CD4-positive, alpha-beta T cell treated with Interleukin-10 for 1 hour (primary cell): Measurements from ENCODE around the gene VAPB.

ENCODE experiments used
- DNase-seq: peaks from one replicate; pipeline ENCODE4 v3.0.0-alpha.2; 2020

The VAPB gene

GRCh38 chr20:58438970-58439808, 50.2 kb downstream of the VAPB start:
- no peak for DNase-seq

- DNase-seq = no peak
These were observed 51.2 kb downstream of the VAPB start for GRCh38 chr20:58440021-58440767.

DNA sequence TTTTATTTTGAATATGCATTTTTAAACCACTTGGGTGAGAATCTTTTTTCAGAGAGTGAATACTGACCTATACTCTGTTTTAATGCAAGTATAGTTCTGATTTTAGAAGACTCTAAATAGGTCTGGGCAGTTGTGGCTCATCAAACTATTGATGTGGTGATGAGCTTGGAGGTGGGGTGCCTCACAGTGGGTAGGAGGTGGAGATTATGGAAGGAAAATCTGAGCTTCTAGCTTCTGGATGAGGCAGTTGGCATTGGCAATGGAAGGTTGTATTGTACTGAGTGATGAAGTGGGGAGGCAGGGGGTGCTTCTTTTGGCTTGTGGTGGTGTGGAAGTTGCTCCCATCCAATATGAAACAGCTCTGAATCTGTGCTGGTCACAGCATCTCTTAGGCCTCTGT, 52.7 kb downstream of the VAPB start:
- DNase-seq = no peak

DNA sequence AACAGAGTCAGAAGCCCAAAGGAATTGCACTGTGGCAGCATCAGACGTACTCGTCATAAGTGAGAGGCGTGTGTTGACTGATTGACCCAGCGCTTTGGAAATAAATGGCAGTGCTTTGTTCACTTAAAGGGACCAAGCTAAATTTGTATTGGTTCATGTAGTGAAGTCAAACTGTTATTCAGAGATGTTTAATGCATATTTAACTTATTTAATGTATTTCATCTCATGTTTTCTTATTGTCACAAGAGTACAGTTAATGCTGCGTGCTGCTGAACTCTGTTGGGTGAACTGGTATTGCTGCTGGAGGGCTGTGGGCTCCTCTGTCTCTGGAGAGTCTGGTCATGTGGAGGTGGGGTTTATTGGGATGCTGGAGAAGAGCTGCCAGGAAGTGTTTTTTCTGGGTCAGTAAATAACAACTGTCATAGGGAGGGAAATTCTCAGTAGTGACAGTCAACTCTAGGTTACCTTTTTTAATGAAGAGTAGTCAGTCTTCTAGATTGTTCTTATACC, 55.8 kb downstream of the VAPB start:
- no peak for DNase-seq

DNA sequence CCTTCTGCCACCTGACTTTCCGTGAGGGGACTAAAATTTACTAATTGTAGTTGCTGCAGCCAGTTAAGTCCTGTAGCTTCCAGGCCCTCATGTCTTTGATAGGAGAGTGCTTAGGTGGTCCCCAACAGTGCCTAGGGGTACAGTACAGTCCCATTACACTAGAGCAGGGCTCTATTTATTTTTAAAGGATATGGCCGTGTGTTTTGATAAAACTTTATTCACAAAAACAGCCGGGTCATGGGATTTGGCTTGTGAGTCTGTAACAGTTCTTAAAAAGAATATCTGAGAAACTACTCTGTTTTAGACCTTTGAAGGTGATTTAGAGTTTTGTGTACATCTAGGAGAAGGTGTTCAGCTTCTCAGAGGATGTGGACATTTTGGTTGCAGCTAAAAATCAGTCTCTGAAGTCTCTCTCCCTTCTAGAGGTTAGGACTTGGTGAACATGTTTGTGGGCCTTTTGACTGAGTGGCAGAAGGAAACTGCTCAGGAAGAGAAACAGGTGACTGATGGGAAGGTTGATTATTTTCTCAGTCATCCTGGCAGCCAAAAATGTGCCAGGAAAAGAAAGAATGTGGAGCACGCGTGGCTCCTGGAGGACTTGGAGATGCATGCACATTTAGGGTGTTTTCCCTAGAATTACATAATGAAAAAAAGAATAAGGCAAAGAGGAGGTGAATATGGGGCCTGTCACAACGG, 57.4 kb downstream of the VAPB start:
- no peak for DNase-seq

DNA sequence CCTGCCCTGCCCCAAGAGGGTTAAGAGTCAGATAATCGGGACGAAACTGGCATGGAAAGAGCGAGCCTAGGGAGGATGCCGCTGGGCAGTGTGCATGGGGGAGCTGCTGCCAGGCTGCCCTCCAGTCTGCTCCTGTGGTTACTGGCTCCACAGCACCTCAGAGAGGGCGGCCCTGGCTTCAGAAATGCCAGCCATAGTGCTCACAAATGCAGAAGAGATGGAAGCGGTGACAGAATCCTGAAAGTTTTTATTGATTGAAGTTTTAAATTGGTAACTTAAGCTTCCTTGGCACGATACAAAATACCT, 57.9 kb downstream of the VAPB start:
- DNase-seq = no peak

DNA sequence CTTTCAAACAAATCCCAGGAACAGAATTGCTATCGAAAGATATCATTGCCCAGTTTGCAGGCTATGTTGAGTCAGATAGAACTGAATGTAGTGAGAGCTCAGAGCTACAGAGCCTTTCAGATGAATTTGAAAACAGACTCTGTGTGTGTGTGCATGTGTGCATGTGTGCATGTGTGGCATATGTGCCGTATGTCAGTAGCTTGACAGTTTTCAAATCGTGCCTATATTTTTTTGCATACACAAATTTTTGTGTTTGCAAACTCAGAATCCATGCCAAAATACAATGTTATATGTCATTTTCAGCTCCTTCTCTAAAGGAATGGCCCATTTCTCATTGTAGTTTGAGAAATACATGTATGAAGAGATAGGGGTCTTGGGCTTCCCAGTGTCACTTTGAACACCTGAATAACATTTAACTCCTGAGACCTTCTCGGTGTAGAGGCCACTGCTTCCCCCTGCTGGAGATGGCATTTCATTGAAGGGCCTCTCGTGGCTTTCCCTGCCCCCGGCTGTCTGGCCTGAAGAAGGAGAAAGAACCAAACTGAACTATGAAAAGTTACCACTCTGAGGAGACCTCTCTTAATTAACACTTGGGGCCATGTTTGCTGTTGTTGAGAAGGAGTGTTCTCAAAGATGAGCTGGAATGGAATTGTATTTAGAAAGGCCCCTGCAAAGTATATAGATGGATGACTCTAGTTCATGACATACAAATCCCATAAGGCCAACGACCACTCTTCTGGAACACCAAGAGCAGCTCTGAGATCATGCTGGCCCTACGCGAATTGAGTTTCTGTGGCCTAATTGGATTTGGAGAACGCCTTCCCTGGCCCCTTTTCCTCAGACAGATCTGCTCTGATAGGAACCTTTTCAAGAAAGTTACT, 58.7 kb downstream of the VAPB start:
- peak; percentile 57 for DNase-seq

DNA sequence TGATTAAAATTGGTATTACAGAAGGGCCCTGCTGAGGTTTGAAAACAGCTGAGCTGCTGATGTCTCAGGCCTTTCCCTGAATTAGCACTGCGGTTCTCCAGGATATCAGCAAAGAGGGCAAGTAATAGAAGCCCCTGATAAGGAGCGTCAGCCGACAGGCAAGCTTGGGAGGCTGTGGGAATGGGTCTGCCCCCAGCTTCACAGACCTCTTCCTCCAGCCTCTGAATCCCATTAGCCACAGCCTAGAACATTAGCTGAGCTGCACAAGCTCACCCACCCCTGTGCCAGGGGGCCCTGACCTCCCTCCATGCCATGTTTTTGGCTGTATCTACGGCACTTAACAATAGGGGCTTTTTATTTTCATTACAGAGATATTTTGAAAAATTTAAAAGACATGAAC, 59.9 kb downstream of the VAPB start:
- DNase-seq = no peak

- DNase-seq = no peak
These were observed 60.7 kb downstream of the VAPB start for GRCh38 chr20:58449681-58450221.

GRCh38 chr20:58450254-58450653, 61.2 kb downstream of the VAPB start:
- no peak for DNase-seq

DNA sequence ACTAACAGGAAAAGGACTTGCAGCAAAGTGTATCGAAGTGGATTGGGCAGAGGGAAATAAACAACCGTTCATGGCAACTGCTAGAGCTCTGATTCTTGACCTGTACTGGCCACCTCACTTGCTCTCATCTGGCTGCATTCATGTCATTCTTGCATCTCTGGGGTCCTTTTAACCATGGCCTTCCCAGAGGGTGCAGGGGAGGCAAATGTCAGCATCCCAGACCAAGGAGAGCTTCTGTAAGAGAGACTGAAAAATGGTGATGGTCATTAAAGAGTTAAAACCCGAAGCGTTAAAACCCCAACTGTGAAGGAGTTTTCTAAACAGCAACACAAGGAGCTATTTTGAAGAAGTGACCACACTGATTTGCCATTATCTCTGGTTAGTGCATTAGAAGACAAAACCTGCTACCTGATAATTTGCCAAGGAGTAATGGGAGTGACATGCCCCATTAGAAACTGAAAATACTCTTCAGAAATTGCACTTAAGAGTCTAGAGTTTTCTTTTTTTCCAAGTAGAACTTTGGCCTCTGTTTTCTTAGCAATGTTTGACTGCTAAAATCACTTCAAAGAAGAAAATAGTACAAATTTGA, 63.7 kb downstream of the VAPB start:
- no peak for DNase-seq

GRCh38 chr20:58453391-58453790, 64.4 kb downstream of the VAPB start:
- DNase-seq = no peak

DNA sequence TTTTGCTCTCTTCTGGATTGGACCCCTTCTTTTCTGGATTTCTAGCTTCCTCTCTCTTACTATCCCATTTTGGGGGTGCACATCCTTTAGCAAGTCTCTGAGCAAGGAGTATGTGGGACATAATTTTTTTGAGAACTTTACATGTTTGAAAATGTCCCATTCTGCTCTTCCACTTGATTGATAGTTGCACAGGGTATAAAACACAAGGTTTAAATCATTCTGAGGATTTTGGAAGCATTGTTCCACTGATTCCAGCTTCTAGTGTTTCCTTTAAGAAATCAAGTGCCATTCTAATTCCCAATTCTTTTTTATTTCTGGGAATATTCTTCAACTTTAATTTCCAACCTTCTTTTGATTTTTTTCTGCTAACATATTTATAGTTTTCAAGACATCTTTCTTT, 65.4 kb downstream of the VAPB start:
- DNase-seq = no peak

- DNase-seq = no peak
These were observed 68.2 kb downstream of the VAPB start for GRCh38 chr20:58457083-58457695.

DNA sequence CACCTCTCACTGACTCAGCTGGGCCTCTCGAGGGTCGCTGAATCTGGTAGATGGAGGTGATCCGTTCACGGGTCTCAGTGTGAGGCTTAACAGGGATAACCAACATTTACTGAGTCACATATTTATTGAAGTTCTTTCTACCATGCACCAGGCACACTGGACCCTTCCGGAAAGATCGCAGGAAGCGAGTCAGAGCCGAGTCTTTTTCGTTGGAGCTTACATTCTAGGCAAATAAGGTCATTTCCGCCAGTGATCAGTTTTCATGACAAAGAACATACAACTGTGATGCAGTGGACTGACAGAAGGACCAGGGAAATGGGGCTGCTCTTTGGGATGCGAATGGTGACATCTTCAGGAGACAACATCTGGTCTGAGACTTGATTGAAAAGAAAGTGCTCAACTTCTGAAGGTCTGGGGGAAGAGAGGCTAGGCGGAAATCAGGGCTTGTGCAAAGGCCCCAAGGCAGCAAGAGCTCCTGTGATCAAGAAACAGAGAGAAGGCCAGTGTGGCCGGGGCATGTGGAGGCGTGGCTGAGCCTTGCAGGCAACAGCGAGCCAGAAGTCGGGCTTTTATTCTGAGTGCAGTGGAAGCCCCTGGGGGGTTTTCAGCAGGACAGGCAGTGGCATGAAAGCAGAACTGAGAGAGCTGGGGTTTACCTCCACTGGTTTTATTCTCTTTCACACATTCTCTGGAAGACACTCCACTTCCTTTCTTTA, 69.5 kb downstream of the VAPB start:
- no peak for DNase-seq

- DNase-seq = no peak
These were observed 70.2 kb downstream of the VAPB start for GRCh38 chr20:58459058-58459750.

GRCh38 chr20:58461104-58461503, 72.1 kb downstream of the VAPB start:
- DNase-seq = no peak

- DNase-seq = no peak
These were observed 72.9 kb downstream of the VAPB start for GRCh38 chr20:58461899-58462298.

DNA sequence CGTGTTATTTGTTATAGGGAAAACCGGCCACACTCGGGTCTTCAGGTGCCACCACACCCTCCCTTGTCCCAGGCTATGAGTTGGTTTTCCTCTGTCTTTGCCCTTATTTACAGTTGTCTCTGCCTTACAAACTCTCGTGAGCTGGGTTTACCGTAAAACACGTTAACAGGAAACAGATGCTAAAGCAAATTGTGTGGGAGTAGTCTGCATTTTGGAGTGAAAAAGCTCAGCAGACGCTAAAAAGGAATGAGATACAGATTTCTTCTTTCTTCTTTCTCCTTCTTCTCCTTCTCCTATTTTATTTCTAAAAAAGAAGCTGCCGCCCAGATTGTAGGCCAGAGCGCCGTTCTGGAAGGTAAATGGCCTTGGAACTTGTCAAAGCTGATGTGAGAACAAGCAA, 74.2 kb downstream of the VAPB start:
- DNase-seq = no peak

GRCh38 chr20:58464838-58465237, 75.8 kb downstream of the VAPB start:
- DNase-seq = no peak
